Superior temporal gyrus (tissue), 1 donor: ENCODE data around the gene SOHLH1.

Experiments used
- DNase-seq: peaks from one replicate; pipeline ENCODE4 v3.0.0-alpha.2; 2016; ENCODE audit errors: extremely low spot score

SOHLH1 gene

GRCh38 chr9:135699440-135699839, at the start of gene SOHLH1:
TSS of gene SOHLH1 (minus strand) at chr9:135699481. CDS start at chr9:135699467, 14 bp downstream.
- DNase-seq = no peak

- DNase-seq = no peak
These were observed 49.4 kb upstream of the SOHLH1 start for GRCh38 chr9:135748676-135749075.

GRCh38 chr9:135747311-135747710, 48.0 kb upstream of the SOHLH1 start:
- no peak for DNase-seq

- no peak for DNase-seq
These were observed 47.3 kb upstream of the SOHLH1 start for GRCh38 chr9:135746565-135746964.

- no peak for DNase-seq
These were observed 46.5 kb upstream of the SOHLH1 start for GRCh38 chr9:135745686-135746324.

- DNase-seq = no peak
These were observed 45.9 kb upstream of the SOHLH1 start for GRCh38 chr9:135745189-135745588.

GRCh38 chr9:135744333-135745070, 45.2 kb upstream of the SOHLH1 start:
- no peak for DNase-seq

GRCh38 chr9:135743546-135744332, 44.5 kb upstream of the SOHLH1 start:
- DNase-seq = no peak

GRCh38 chr9:135743021-135743420, 43.7 kb upstream of the SOHLH1 start:
- DNase-seq = no peak

- no peak for DNase-seq
These were observed 42.3 kb upstream of the SOHLH1 start for GRCh38 chr9:135741276-135742219.

- no peak for DNase-seq
These were observed 40.3 kb upstream of the SOHLH1 start for GRCh38 chr9:135739271-135740220.

GRCh38 chr9:135737840-135738521, 38.7 kb upstream of the SOHLH1 start:
- no peak for DNase-seq

GRCh38 chr9:135736979-135737839, 37.9 kb upstream of the SOHLH1 start:
- no peak for DNase-seq

- no peak for DNase-seq
These were observed 37.1 kb upstream of the SOHLH1 start for GRCh38 chr9:135736272-135736978.

GRCh38 chr9:135734616-135735144, 35.4 kb upstream of the SOHLH1 start:
- no peak for DNase-seq

GRCh38 chr9:135732569-135733257, 33.4 kb upstream of the SOHLH1 start:
- no peak for DNase-seq

GRCh38 chr9:135731454-135731853, 32.2 kb upstream of the SOHLH1 start:
- no peak for DNase-seq
